Suprapubic skin (tissue), 4 donors: ENCODE results near the gene RTN4R. TPM values are rescaled to one million over a fixed set of nuclear protein-coding genes. Genes with fewer than 3 reads are reported as not detected.
"Not testable (repeated sequence)": the region's sequence is repeated elsewhere in the genome, so short reads cannot be mapped to it uniquely, and the experiment has no call there.

Experiments
- DNase-seq, 2 donors: peaks; one replicate each; pipeline ENCODE4 v3.0.0-alpha.2; 2019; ENCODE audit warnings: low spot score in 2 of 2
- H3K27ac ChIP-seq: fragments of 200-600 bp; sonication (generic); one replicate; pipeline ENCODE4 v1.5.1; 2019
- H3K27me3 ChIP-seq: fragments of 200-600 bp; sonication (generic); one replicate; pipeline ENCODE4 v1.5.1; 2019
- H3K36me3 ChIP-seq: fragments of 200-600 bp; sonication (generic); one replicate; pipeline ENCODE4 v1.5.1; 2019
- H3K4me1 ChIP-seq: fragments of 200-600 bp; sonication (generic); one replicate; pipeline ENCODE4 v1.5.1; 2019
- H3K4me3 ChIP-seq: fragments of 200-600 bp; sonication (generic); one replicate; pipeline ENCODE4 v1.5.1; 2019; ENCODE audit warnings: mild to moderate bottlenecking
- H3K9me3 ChIP-seq: fragments of 200-600 bp; sonication (generic); one replicate; pipeline ENCODE4 v1.5.1; 2019
- EP300 ChIP-seq: sonication (generic); formaldehyde crosslinking; IDR thresholded peaks from one replicate; pipeline ENCODE4 v1.6.1; 2017; ENCODE audit warnings: antibody characterized with exemption
- POLR2A ChIP-seq, 2 donors: fragments of 450-650 bp; IDR thresholded peaks; one replicate each; pipeline ENCODE4 v1.6.1; 2017; ENCODE audit warnings: antibody characterized with exemption in 2 of 2, mild to moderate bottlenecking in 2 of 2, moderate library complexity in 2 of 2
- POLR2AphosphoS5 ChIP-seq, 3 donors: sonication (generic); formaldehyde crosslinking; IDR thresholded peaks; one replicate each; pipeline ENCODE4 v1.6.1; 2017; ENCODE audit warnings: antibody characterized with exemption in 3 of 3
- WGBS: methylation state at CpG from one replicate; pipeline ENCODE4 v1.1.5; 2018; 5-methylcytosine and 5-hydroxymethylcytosine counted together
- total RNA-seq, 4 donors: library from RNA; depleted of rRNA; stranded (reverse); fragments of >200 nt; gene quantifications; one replicate each; pipeline ENCODE4 v1.1.0, GENCODE V29; 2016
- TF ChIP-seq, protein P1 (sequence below), 2 donors: fragments of 200-600 bp in 1 of 2; fragments of 450-650 bp in 1 of 2; sonication (generic) in 1 of 2; IDR thresholded peaks; one replicate each; pipeline ENCODE4 v1.5.1; 2016 to 2019; ENCODE audit warnings: antibody characterized with exemption in 2 of 2, mild to moderate bottlenecking in 1 of 2, moderate library complexity in 1 of 2

The RTN4R gene
- total RNA-seq, 4 donors from 2014 or later: 5.0 to 12.2 (median 9.2) TPM

DNA sequence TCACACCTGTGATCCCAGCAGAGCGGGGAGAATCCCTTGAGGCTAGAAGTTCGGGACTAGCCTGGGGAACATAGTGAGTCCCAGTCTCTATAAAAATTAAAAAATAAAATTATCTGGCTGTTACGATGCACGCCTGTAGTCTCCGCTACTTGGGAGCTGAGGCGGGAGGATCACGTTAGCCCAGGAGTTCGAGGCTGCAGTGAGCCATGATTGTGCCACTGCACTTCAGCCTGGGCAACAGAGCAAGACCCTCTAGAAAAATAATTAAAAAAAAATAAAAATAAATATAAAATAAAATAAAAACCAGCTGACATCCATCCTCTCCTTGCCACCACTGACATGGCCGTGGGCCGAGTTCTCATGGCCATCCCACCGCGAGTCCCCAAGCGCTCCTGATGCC, 7.7 kb upstream of the RTN4R start:
- no peaks in the 10 kb centered on the region for H3K36me3 ChIP-seq
- no peaks in the 10 kb centered on the region for H3K27me3 ChIP-seq
- TF ChIP-seq POLR2AphosphoS5 (IDR thresholded peaks at IDR 0.05): no peak
- TF ChIP-seq EP300: no peak
- TF ChIP-seq POLR2A (IDR thresholded peaks at IDR 0.05): no peak
- TF ChIP-seq, protein P1, sequence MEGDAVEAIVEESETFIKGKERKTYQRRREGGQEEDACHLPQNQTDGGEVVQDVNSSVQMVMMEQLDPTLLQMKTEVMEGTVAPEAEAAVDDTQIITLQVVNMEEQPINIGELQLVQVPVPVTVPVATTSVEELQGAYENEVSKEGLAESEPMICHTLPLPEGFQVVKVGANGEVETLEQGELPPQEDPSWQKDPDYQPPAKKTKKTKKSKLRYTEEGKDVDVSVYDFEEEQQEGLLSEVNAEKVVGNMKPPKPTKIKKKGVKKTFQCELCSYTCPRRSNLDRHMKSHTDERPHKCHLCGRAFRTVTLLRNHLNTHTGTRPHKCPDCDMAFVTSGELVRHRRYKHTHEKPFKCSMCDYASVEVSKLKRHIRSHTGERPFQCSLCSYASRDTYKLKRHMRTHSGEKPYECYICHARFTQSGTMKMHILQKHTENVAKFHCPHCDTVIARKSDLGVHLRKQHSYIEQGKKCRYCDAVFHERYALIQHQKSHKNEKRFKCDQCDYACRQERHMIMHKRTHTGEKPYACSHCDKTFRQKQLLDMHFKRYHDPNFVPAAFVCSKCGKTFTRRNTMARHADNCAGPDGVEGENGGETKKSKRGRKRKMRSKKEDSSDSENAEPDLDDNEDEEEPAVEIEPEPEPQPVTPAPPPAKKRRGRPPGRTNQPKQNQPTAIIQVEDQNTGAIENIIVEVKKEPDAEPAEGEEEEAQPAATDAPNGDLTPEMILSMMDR (IDR thresholded peaks at IDR 0.05): no peak
- H3K27ac ChIP-seq: no peak overlapping the region
- H3K9me3 ChIP-seq: no peaks in the 10 kb centered on the region
- no peak overlapping the region for H3K4me3 ChIP-seq
- DNase-seq: no peak
- H3K4me1 ChIP-seq: peaks cover 7% of the 10 kb centered on the region
- 93% methylated on average over 13 of the region's 13 CpGs for WGBS

DNA sequence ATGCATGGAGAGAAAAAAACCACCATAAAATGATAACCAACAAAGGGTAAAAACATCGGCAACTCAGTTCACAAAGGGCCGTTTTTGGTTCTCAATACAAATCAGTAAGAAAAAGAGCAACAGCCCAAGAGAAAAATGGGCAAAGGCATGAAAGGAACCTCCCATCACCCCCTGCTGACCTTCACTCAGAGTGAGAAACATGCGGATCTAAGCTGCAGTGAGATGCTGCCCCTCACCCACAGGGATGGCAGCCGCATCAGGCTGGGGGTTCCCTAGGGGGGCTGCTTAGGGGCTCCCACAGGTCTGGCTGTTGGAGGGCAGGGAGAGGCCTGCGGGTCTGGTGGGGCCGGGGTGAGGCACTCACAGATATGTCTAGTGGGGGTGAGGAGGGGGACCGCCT, 7.2 kb upstream of the RTN4R start:
- not testable (repeated sequence) for H3K4me3 ChIP-seq, H3K4me1 ChIP-seq, H3K27ac ChIP-seq, H3K27me3 ChIP-seq, DNase-seq, H3K36me3 ChIP-seq, H3K9me3 ChIP-seq
- 87% methylated on average over 6 of the region's 7 CpGs for WGBS

DNA sequence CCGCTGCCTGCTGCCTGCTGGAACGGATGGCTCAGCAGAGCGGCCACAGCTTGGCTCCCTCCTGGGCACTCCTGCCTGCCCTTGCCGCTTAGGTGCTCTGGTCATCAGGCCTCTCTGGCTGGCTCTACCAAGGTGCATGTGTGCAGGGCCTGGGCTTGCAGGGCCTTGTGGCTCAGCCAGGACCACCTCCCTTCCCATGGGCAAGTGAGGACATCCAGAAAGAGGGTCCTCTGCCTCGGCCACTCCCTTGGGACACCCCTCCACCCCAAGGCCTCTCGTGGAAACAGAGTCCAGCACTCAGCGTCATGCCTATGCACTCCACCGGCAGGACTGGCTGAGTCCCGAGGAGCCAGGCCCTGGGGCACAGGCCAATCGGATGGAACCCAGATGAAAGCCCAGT, 6.3 kb upstream of the RTN4R start:
- not testable (repeated sequence) for H3K4me3 ChIP-seq, DNase-seq, H3K27me3 ChIP-seq, H3K27ac ChIP-seq, H3K9me3 ChIP-seq, H3K36me3 ChIP-seq, H3K4me1 ChIP-seq
- no CpG with 5 or more reads among the region's 10 CpGs for WGBS

DNA sequence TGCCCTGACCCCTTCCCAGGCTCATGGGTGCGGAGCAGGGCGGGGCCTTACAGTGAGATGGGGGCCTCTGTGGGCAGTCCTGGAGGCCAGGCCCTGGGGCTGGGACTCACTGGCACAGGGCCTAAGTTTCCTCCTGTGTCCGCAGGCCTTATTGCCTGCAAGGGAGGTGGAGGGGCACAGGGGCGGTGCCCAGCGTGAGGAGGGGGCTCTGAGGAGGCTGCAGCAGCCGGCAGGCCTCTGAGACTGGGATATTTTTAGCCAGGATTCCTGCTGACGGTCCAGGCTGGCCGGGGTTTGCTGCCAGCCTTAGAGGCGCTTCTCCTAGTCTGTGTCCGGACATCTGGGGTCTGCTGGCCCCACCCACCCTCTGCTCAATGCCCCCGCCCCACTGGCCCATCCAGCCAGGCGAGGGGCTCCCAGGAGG, 5.7 kb upstream of the RTN4R start:
- Histone ChIP-seq H3K4me1 (peaks cover 8% of the 10 kb centered on the region), H3K4me3 (no peak overlapping the region), H3K27ac (no peak overlapping the region), H3K36me3 (no peaks in the 10 kb centered on the region), H3K27me3 (no peaks in the 10 kb centered on the region), H3K9me3 (no peaks in the 10 kb centered on the region)
- DNase-seq: no peak
- no peak for TF ChIP-seq POLR2A (IDR thresholded peaks at IDR 0.05)
- TF ChIP-seq, protein P1 (IDR thresholded peaks at IDR 0.05): no peak
- no peak for TF ChIP-seq EP300
- TF ChIP-seq POLR2AphosphoS5 (IDR thresholded peaks at IDR 0.05): no peak
- 28% methylated on average over 3 of the region's 12 CpGs for WGBS

DNA sequence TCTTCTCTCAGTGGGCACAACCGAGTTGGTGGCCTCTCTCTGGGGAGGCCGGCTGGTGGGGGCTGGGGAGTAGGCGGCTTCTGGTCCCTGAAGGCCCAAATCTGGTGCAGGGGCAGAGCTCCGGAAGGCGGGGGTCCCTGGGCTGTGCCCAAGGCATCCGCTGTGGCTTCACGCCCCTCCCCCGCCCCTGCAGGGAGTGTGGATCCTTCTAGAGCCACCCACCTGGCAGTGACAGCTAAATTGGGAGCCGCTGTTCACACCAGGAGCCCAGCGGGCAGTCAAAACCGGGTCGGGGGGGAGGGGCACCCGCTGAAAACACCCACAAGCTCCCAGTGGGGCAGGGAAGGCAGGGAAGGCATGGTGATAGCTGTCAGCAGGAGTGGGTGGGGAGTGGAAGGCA, 4.6 kb upstream of the RTN4R start:
- 86% methylated on average over 5 of the region's 13 CpGs for WGBS
- H3K27me3 ChIP-seq: no peaks in the 10 kb centered on the region
- H3K9me3 ChIP-seq: no peaks in the 10 kb centered on the region
- H3K4me3 ChIP-seq: no peak overlapping the region
- DNase-seq: no peak
- H3K27ac ChIP-seq: no peak overlapping the region
- TF ChIP-seq, protein P1 (IDR thresholded peaks at IDR 0.05): no peak
- TF ChIP-seq POLR2A (IDR thresholded peaks at IDR 0.05): no peak
- no peak for TF ChIP-seq POLR2AphosphoS5 (IDR thresholded peaks at IDR 0.05)
- TF ChIP-seq EP300: no peak
- no peaks in the 10 kb centered on the region for H3K36me3 ChIP-seq
- H3K4me1 ChIP-seq: peaks cover 15% of the 10 kb centered on the region

DNA sequence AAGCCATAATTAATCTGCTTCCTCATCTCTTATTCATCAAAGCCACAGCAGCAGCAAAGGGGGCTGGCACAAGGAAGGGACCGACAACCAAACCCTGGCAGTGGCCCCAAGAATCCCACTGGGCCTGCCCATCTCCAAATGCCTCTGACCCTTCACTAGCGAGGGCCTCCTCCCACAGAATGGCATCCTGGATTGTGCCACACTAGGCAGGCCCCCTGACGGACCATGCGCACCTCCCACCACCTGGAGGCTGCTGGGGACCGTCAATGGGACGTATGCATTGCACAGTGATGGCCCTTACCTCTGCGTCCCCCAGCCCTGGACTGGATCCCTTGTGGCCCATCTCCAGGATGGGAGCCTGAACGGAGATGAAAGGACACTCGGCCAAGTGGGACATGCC, 4.1 kb upstream of the RTN4R start:
- Histone ChIP-seq H3K4me3 (no peak overlapping the region), H3K36me3 (no peaks in the 10 kb centered on the region), H3K27me3 (no peaks in the 10 kb centered on the region), H3K27ac (no peak overlapping the region), H3K4me1 (peaks cover 20% of the 10 kb centered on the region), H3K9me3 (no peaks in the 10 kb centered on the region)
- TF ChIP-seq, protein P1 (IDR thresholded peaks at IDR 0.05): no peak
- TF ChIP-seq POLR2A (IDR thresholded peaks at IDR 0.05): no peak
- TF ChIP-seq POLR2AphosphoS5 (IDR thresholded peaks at IDR 0.05): no peak
- TF ChIP-seq EP300: no peak
- WGBS: 85% methylated on average over 4 of the region's 9 CpGs
- no peak for DNase-seq
